Measurements from ENCODE around the gene MRPL37.

Gene MRPL37

GRCh38 chr1:54160351-54160750, 39.6 kb upstream of the MRPL37 start:
- Histone ChIP-seq H4K20me1 (ENCODE audit: insufficient read depth, low read length, poor library complexity, severe bottlenecking) (no peaks in the 10 kb centered on the region), H3K9me2 (replicated peaks; ENCODE audit: low read depth, low read length) (no peaks in the 10 kb centered on the region), H3K4me1 (ENCODE audit: insufficient read depth, low read length, poor library complexity, severe bottlenecking) (no peaks in the 10 kb centered on the region), H3F3A (ENCODE audit: low read depth) (no peaks in the 10 kb centered on the region), H3K9ac (ENCODE audit: low read depth, low read length, poor library complexity, severe bottlenecking) (no peak overlapping the region), H3K4me2 (ENCODE audit: low read depth, low read length, poor library complexity, severe bottlenecking) (no peak overlapping the region), H3K9me3 (ENCODE audit: insufficient read depth, low read depth, low read length) (no peaks in the 10 kb centered on the region), H2AFZ (ENCODE audit: low read length) (no peak overlapping the region), H3K4me3 (ENCODE audit: low read length, poor library complexity, severe bottlenecking) (no peak overlapping the region), H3K36me3 (ENCODE audit: insufficient read depth, low read length) (no peaks in the 10 kb centered on the region), H3K27me3 (ENCODE audit: insufficient read depth, low read length, poor library complexity, severe bottlenecking) (no peaks in the 10 kb centered on the region), H3K79me2 (ENCODE audit: insufficient read depth, low read length) (no peaks in the 10 kb centered on the region)
- TF ChIP-seq EZH2phosphoT487 (IDR thresholded peaks at IDR 0.05; ENCODE audit: borderline replicate concordance) (no peak), CTCF (conservative IDR thresholded peaks at IDR 0.05; ENCODE audit: low read length) (no peak)

- H3K4me1 ChIP-seq (ENCODE audit: insufficient read depth, low read length, poor library complexity, severe bottlenecking): no peaks in the 10 kb centered on the region
- H3K4me2 ChIP-seq (ENCODE audit: low read depth, low read length, poor library complexity, severe bottlenecking): no peak overlapping the region
- no peaks in the 10 kb centered on the region for H3K27me3 ChIP-seq (ENCODE audit: insufficient read depth, low read length, poor library complexity, severe bottlenecking)
- H3F3A ChIP-seq (ENCODE audit: low read depth): no peaks in the 10 kb centered on the region
- TF ChIP-seq EZH2phosphoT487 (IDR thresholded peaks at IDR 0.05; ENCODE audit: borderline replicate concordance): no peak
- TF ChIP-seq CTCF (conservative IDR thresholded peaks at IDR 0.05; ENCODE audit: low read length): no peak
- H3K36me3 ChIP-seq (ENCODE audit: insufficient read depth, low read length): no peaks in the 10 kb centered on the region
- H2AFZ ChIP-seq (ENCODE audit: low read length): no peak overlapping the region
- no peak overlapping the region for H3K9ac ChIP-seq (ENCODE audit: low read depth, low read length, poor library complexity, severe bottlenecking)
- no peaks in the 10 kb centered on the region for H3K79me2 ChIP-seq (ENCODE audit: insufficient read depth, low read length)
- no peaks in the 10 kb centered on the region for H4K20me1 ChIP-seq (ENCODE audit: insufficient read depth, low read length, poor library complexity, severe bottlenecking)
- no peaks in the 10 kb centered on the region for H3K9me2 ChIP-seq (replicated peaks; ENCODE audit: low read depth, low read length)
- no peaks in the 10 kb centered on the region for H3K9me3 ChIP-seq (ENCODE audit: insufficient read depth, low read depth, low read length)
- H3K4me3 ChIP-seq (ENCODE audit: low read length, poor library complexity, severe bottlenecking): no peak overlapping the region
Observed at GRCh38 chr1:54161495-54162168, 38.3 kb upstream of the MRPL37 start.

DNA sequence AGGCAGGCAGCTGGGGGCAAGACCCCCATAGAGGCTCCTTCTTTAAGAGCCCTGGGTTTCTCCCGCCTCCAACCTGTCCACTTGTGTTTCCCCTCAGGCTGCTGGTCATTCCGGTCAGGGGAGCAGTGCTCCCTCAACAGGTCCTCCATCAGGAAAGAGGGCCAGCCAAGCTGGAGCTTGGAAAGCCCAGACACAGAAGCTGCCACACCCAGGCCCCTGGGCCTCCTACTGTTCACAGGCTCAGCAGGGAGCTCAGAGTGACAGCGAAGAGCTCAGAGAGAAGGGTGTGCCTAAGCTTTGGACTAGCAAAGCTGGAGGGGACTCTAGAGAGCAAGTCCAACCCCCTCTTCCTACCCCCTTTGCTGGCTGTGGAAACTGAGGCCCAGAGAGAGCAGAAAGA, 36.9 kb upstream of the MRPL37 start:
- no peaks in the 10 kb centered on the region for H3K9me3 ChIP-seq (ENCODE audit: insufficient read depth, low read depth, low read length)
- no peaks in the 10 kb centered on the region for H3K79me2 ChIP-seq (ENCODE audit: insufficient read depth, low read length)
- H3K4me1 ChIP-seq (ENCODE audit: insufficient read depth, low read length, poor library complexity, severe bottlenecking): no peaks in the 10 kb centered on the region
- no peak overlapping the region for H3K4me2 ChIP-seq (ENCODE audit: low read depth, low read length, poor library complexity, severe bottlenecking)
- no peaks in the 10 kb centered on the region for H3K36me3 ChIP-seq (ENCODE audit: insufficient read depth, low read length)
- no peak overlapping the region for H3K4me3 ChIP-seq (ENCODE audit: low read length, poor library complexity, severe bottlenecking)
- no peaks in the 10 kb centered on the region for H3F3A ChIP-seq (ENCODE audit: low read depth)
- H3K9ac ChIP-seq (ENCODE audit: low read depth, low read length, poor library complexity, severe bottlenecking): no peak overlapping the region
- H2AFZ ChIP-seq (ENCODE audit: low read length): no peak overlapping the region
- TF ChIP-seq CTCF (conservative IDR thresholded peaks at IDR 0.05; ENCODE audit: low read length): no peak
- TF ChIP-seq EZH2phosphoT487 (IDR thresholded peaks at IDR 0.05; ENCODE audit: borderline replicate concordance): no peak
- no peaks in the 10 kb centered on the region for H3K27me3 ChIP-seq (ENCODE audit: insufficient read depth, low read length, poor library complexity, severe bottlenecking)
- H3K9me2 ChIP-seq (replicated peaks; ENCODE audit: low read depth, low read length): no peaks in the 10 kb centered on the region
- no peaks in the 10 kb centered on the region for H4K20me1 ChIP-seq (ENCODE audit: insufficient read depth, low read length, poor library complexity, severe bottlenecking)

Measured in Loucy (cell line).